Activated T-cell treated with anti-CD3 and anti-CD28 coated beads, Interleukin-2, amount 50 U/mL, for 1 hour (primary cell): ENCODE results near the gene DECR2.

Source experiments
- DNase-seq: peaks from one replicate; pipeline ENCODE4 v3.0.0-alpha.2; 2020

Gene DECR2

DNA sequence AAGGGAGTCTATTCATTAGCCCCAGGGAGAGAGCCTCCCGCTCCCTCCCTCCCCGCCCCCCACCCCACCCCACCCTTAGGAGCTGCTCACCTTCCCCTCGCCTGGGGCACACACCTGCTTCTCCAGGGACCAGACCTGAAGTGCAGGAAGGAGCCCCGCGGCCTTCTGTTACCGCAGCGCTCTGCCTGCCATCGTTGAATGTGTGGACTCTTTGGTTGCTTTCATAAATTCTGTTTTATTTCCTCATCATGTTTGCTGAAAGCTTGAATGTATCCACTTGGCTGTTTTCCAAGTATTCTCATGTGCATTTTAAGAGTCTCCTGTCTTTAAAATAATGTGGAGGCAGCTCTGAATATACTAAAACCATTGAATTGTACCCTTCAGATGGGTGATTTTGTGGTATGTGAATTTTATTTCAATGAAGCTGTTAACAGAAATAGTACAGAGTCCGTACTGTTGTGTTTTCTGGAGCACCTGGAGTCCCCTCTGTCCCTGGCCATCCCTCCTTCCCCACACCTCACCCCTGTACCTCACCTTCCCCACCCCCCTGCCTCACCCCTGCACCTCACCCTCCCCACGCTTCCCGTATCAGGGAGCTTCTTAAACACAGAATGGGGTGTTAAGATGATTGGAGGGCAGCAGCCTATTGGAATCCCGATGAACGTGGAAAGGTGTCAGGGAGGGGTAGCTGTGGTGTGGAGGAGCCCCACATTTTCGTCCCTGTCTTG lies 49.3 kb downstream of the DECR2 start:
- DNase-seq, result no peak

DNA sequence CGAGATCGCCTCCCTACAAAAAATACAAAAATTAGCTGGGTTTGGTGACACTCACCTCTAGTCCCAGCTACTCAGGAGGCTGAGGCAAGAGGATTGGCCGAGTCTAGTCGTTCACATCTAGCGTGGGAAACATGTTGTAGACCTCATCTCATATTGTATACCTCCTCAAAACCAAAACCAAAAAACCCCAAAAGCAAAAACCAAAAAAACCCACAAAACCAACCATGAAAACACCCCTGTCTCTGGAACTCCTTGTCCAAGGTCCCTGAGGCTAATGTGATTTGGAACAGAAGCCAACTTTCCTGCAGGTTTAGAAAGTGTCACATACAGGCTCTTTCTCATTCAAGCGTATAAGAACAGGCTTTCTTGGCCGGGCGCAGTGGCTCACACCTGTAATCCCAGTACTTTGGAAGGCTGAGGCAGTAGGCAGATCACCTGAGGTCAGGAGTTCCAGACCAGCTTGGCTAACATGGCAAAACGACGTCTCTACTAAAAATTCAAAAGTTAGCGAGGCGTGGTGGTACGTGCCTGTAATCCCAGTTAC lies 52.8 kb downstream of the DECR2 start:
- no peak for DNase-seq

DNA sequence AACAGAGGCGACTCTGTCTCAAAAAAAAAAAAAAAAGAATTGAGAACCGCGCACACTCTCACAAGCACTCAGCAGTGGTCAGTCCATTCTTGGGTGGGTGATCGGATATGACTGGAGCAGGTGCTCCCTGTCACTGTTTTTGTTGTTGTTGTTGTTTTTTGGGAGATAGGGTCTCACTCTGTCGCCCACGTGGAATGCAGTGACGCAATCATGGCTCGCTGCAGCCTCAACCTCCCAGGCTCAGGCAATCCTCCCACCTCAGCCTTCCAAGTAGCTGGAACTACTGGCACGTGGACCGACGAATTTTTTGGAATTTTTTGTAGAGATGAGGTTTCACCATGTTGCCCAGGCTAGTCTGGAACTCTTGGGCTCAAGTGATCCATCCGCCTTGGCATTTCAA lies 53.8 kb downstream of the DECR2 start:
- DNase-seq, result no peak

DNA sequence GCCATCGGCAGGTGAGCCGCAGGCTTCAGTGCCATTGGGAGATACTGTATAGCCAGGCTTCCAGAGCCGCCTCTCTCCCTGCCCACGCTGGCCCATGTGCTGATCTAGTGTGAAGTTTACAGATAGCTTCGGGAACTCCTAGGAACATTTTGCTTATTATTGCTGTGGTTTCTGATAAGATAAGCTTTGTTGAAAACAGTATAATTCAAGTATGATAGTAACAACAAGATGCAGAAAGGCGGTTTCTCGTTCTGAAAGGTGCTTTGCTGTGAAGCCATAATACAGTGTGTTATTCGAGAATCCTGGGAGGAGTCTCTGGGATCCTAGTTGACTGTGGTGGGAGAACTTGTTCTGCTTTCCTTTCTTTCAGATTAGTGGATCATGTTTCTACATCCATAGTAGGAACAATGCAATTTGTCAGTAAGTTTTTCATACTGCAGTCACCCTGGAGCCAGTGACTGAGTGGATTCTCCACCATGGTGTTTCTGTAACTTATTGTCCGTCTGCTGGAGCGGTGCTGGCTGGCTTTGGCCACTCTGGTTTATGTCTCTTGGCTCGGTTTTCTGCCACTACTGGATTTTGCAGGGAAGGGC lies 55.3 kb downstream of the DECR2 start:
- DNase-seq, result no peak

DNA sequence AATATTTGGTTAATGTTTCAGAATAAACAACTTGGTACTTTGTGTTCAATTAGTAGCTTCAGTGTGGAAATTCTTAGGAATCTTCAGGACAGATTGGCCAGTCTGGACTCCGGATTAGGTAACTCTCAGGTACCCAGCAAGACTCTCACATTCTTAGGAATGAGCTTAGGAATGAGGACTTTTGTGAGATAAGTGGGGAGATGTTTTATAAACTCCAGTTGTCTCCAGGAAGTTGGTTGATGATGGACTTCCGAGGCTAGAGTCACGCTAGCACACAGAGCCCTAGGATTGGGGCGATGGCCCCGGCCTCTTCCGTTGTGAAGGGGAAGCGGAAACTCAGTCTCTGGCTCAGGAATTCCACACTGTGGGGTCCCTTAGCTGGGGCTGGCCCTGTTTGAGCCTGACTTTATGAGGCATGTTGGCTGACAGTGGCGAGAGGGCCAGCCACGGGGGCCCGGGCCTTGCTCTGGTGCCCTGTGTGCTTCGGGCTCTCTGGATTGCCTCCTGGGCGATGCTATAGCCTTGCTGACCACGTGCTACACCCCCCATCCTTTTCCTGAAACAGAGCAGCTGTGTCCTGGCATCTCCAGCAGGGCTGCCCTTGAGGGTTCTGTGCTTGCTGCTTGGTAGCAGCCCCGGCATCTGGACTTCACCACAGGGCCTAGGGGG lies 56.2 kb downstream of the DECR2 start:
- no peak for DNase-seq

DNA sequence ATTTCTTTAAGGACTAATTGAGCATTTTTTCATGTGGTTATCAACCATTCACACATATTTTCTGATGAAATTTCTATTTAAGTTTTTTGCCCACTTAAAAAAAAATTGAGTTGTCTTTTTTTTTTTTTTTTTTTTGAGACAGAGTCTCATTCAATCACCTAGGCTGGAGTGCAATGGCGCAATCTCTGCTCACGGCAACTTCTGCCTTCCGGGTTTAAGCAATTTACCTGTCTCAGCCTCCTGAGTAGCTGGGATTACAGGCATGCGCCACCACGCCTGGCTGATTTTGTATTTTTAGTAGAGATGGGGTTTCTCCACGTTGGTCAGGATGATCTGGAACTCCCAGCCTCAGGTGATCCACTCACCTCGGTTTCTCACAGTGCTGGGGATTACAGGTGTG lies 58.1 kb downstream of the DECR2 start:
- DNase-seq, result no peak

DNA sequence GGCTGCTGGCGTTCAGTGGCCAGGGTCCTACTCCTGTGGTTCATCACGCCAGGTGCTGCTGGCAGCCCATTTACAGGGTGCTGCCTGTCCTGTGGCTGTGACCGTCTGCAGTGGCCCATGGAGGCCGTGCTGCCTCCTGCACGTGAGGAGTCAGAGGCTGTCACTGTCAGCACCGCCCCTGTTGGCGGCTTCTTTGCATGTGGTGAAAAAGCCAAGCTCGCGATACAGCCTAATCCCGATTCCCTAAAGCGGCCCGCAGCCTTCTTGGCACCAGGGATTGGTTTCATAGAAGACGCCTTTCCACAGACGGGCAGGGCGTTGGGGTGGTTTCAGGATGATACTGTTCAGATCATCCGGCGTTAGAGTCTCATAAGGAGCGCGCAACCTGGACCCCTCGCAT lies 59.1 kb downstream of the DECR2 start:
- DNase-seq, result no peak
